ENCODE data around the gene ELF5.
A peak's percentile ranks its signal among the peaks of the same experiment; 100 is the strongest.

Gene ELF5

GRCh38 chr11:34488855-34489557 is 24.6 kb downstream of the ELF5 start:
- no peak for DNase-seq

- no peak for DNase-seq
Measured at GRCh38 chr11:34487430-34487829, 26.2 kb downstream of the ELF5 start.

GRCh38 chr11:34483106-34483874 is 30.3 kb downstream of the ELF5 start:
- DNase-seq: no peak

GRCh38 chr11:34481307-34481706 is 32.3 kb downstream of the ELF5 start:
- DNase-seq: no peak

- no peak for DNase-seq
Measured at GRCh38 chr11:34480314-34480713, 33.3 kb downstream of the ELF5 start.

GRCh38 chr11:34478845-34479663 is 34.5 kb downstream of the ELF5 start:
- no peak for DNase-seq

GRCh38 chr11:34476849-34477248 is 36.7 kb downstream of the ELF5 start:
- DNase-seq: no peak

GRCh38 chr11:34475656-34476055 is 37.9 kb downstream of the ELF5 start:
- no peak for DNase-seq

GRCh38 chr11:34473603-34474169 is 39.9 kb downstream of the ELF5 start:
- no peak for DNase-seq

GRCh38 chr11:34468209-34468841 is 45.3 kb downstream of the ELF5 start:
- peak; percentile 72 for DNase-seq

- DNase-seq: no peak
Measured at GRCh38 chr11:34466802-34467488, 46.6 kb downstream of the ELF5 start.

GRCh38 chr11:34464591-34465051 is 49.0 kb downstream of the ELF5 start:
- DNase-seq: peak; percentile 74

GRCh38 chr11:34461215-34461614 is 52.4 kb downstream of the ELF5 start:
- no peak for DNase-seq

GRCh38 chr11:34460278-34460677 is 53.3 kb downstream of the ELF5 start:
- DNase-seq: no peak

GRCh38 chr11:34459507-34460162 is 54.0 kb downstream of the ELF5 start:
- no peak for DNase-seq

GRCh38 chr11:34458525-34458924 is 55.1 kb downstream of the ELF5 start:
- no peak for DNase-seq

GRCh38 chr11:34457607-34458006 is 56.0 kb downstream of the ELF5 start:
- DNase-seq: no peak

GRCh38 chr11:34454308-34455032 is 59.1 kb downstream of the ELF5 start:
- no peak for DNase-seq

GRCh38 chr11:34451053-34451452 is 62.5 kb downstream of the ELF5 start:
- no peak for DNase-seq

GRCh38 chr11:34449013-34449412 is 64.6 kb downstream of the ELF5 start:
- no peak for DNase-seq

All from hematopoietic multipotent progenitor cell treated with erythropoietin and hydrocortisone succinate and interleukin-3 and kit ligand, for 8 days (in vitro differentiated cells).